ENCODE data around the gene RTL10.

Gene RTL10

GRCh38 chr22:19892257-19892879 is 37.7 kb upstream of the RTL10 start:
- Histone ChIP-seq H3K4me1 (ENCODE audit: control insufficient read depth, insufficient read depth, low read length) (peaks cover 7% of the 10 kb centered on the region), H3K36me3 (ENCODE audit: control insufficient read depth in 2 of 2, insufficient read depth in 1 of 2, low read length in 2 of 2) (peaks cover 0 to 20% of the 10 kb centered on the region in 2 experiments; a peak in 1 of 3 replicates), H3K27ac (ENCODE audit: extremely low read depth, low read depth, low read length) (no peak overlapping the region), H3K9me3 (ENCODE audit: control insufficient read depth, insufficient read depth, low read depth, low read length) (no peaks in the 10 kb centered on the region), H3K4me3 (ENCODE audit: low read depth, low read length) (no peak overlapping the region)
- CTCF ChIA-PET = interaction anchor here (1.0 to 1.8 kb wide), 5 partner anchors 10 to 169 kb away, joined by 3 to 8 read pairs (median 6); partner anchors contain the start of gene GP1BB
- POLR2A ChIA-PET = interaction anchor here (0.6 to 2.4 kb wide), 4 partner anchors 31 to 1943 kb away, joined by 3 to 10 read pairs (median 4); partner anchors contain the start of genes GNB1L and RTL10
- TF ChIP-seq YY1 (tag by site-specific recombination; IDR thresholded peaks at IDR 0.05) (no peak), ZNF670 (tag by site-specific recombination; IDR thresholded peaks at IDR 0.05; ENCODE audit: low read depth) (no peak), ZBTB20 (tag by site-specific recombination; IDR thresholded peaks at IDR 0.05) (no peak), ZBTB10 (tag by site-specific recombination; IDR thresholded peaks at IDR 0.05) (no peak), ZNF24 (tag by site-specific recombination; IDR thresholded peaks at IDR 0.05) (no peak), ZNF280D (tag by site-specific recombination; IDR thresholded peaks at IDR 0.05) (no peak), ZFHX2 (tag by site-specific recombination; conservative IDR thresholded peaks at IDR 0.05) (peak; percentile 63), ZNF600 (tag by site-specific recombination; IDR thresholded peaks at IDR 0.05) (no peak), ZNF76 (tag by site-specific recombination; IDR thresholded peaks at IDR 0.05; ENCODE audit: borderline replicate concordance, low read depth) (no peak), ZNF2 (tag by site-specific recombination; IDR thresholded peaks at IDR 0.05) (no peak), ZBTB26 (tag by site-specific recombination; optimal IDR thresholded peaks at IDR 0.05) (no peak), ZFP41 (tag by site-specific recombination; IDR thresholded peaks at IDR 0.05; ENCODE audit: borderline replicate concordance) (no peak), AEBP2 (tag by site-specific recombination; IDR thresholded peaks at IDR 0.05; ENCODE audit: borderline replicate concordance) (no peak), ZBTB8A (tag by site-specific recombination; IDR thresholded peaks at IDR 0.05) (no peak), WT1 (tag by site-specific recombination; IDR thresholded peaks at IDR 0.05) (peak; percentile 69), OVOL3 (tag by site-specific recombination; IDR thresholded peaks at IDR 0.05) (no peak), ZNF544 (tag by site-specific recombination; IDR thresholded peaks at IDR 0.05) (no peak), ZNF561 (tag by site-specific recombination; IDR thresholded peaks at IDR 0.05; ENCODE audit: borderline replicate concordance) (no peak), ZSCAN18 (tag by site-specific recombination; IDR thresholded peaks at IDR 0.05) (no peak), FEZF1 (tag by site-specific recombination; IDR thresholded peaks at IDR 0.05) (peak; percentile 88), SP7 (tag by site-specific recombination; IDR thresholded peaks at IDR 0.05) (no peak), GLIS2 (tag by site-specific recombination; IDR thresholded peaks at IDR 0.05) (no peak), EGR2 (tag by site-specific recombination; IDR thresholded peaks at IDR 0.05; ENCODE audit: low read depth) (peak; percentile 59), PATZ1 (tag by site-specific recombination; IDR thresholded peaks at IDR 0.05) (no peak), GLIS1 (tag by site-specific recombination; IDR thresholded peaks at IDR 0.05) (peak; percentile 61), ZNF221 (tag by site-specific recombination; IDR thresholded peaks at IDR 0.05; ENCODE audit: borderline replicate concordance) (no peak), TRIM28 (IDR thresholded peaks at IDR 0.05; ENCODE audit: borderline replicate concordance, low read length) (peak; percentile 29; the same call in 1 of the 2 replicates)
